Thyroid gland (tissue), 4 donors: ENCODE data around the gene PJA1.

Source experiments
- CTCF ChIP-seq, 6 experiments: fragments of 200-600 bp in 3 of 6; fragments of 450-650 bp in 3 of 6; sonication (generic) in 3 of 6; IDR thresholded peaks; one replicate each; pipeline ENCODE4 v1.5.1; 2016 to 2019; ENCODE audit warnings: antibody characterized with exemption in 6 of 6, mild to moderate bottlenecking in 2 of 6, inconsistent platforms in 1 of 6, moderate library complexity in 1 of 6
- POLR2A ChIP-seq, 2 donors: fragments of 450-650 bp; IDR thresholded peaks; one replicate each; pipeline ENCODE4 v1.6.1; 2017; ENCODE audit warnings: antibody characterized with exemption in 2 of 2, mild to moderate bottlenecking in 2 of 2, moderate library complexity in 1 of 2

GRCh38 chrX:69125094-69125493 lies 40.2 kb downstream of the PJA1 start:
- TF ChIP-seq CTCF (IDR thresholded peaks at IDR 0.05) = no peak
- no peak for TF ChIP-seq POLR2A (IDR thresholded peaks at IDR 0.05)
